MCF 10A (cell line): Measurements from ENCODE around the gene ATP2C1. TPM values are rescaled to one million over a fixed set of nuclear protein-coding genes. Genes with fewer than 3 reads are reported as not detected.

Experiments
- BruUV-seq: library from RNA; stranded (reverse); fragments of 400-500 nt; replicated peaks from 2 replicates; lab custom pipeline; 2021; lab: Mats Ljungman, UMichigan
- CTCF ChIA-PET: fragments of 300-600 bp; sonication (Branson Sonifier 250); formaldehyde crosslinking; extraction: SDS; loops from one replicate; lab custom pipeline; 2021; ENCODE audit warnings: antibody characterized with exemption, inconsistent platforms; lab: Yijun Ruan, JAX
- POLR2A ChIA-PET: fragments of 300-600, 350-650 bp; sonication (Branson Sonifier 250); formaldehyde crosslinking; extraction: SDS; loops from one replicate; lab custom pipeline; 2020; ENCODE audit warnings: antibody characterized with exemption, inconsistent platforms; lab: Yijun Ruan, JAX
- DNase-seq: peaks from one replicate; pipeline ENCODE4 v3.0.0-alpha.2; 2018; ENCODE audit not compliant: unreplicated experiment
- H3K27ac Mint-ChIP-seq: one replicate; pipeline ENCODE4 v1.8.0; 2022; ENCODE audit warnings: mild to moderate bottlenecking, low read depth, mixed read lengths; ENCODE audit not compliant: unreplicated experiment
- H3K27me3 Mint-ChIP-seq: one replicate; pipeline ENCODE4 v1.8.0; 2022; ENCODE audit warnings: mixed read lengths; ENCODE audit not compliant: insufficient read depth, unreplicated experiment
- H3K36me3 Mint-ChIP-seq: one replicate; pipeline ENCODE4 v1.8.0; 2022; ENCODE audit warnings: mild to moderate bottlenecking, moderate library complexity, mixed read lengths; ENCODE audit not compliant: insufficient read depth, unreplicated experiment
- H3K4me1 Mint-ChIP-seq: one replicate; pipeline ENCODE4 v1.8.0; 2022; ENCODE audit warnings: mixed read lengths; ENCODE audit not compliant: insufficient read depth, unreplicated experiment
- H3K4me3 Mint-ChIP-seq: one replicate; pipeline ENCODE4 v1.8.0; 2022; ENCODE audit warnings: mild to moderate bottlenecking, moderate library complexity, mixed read lengths; ENCODE audit not compliant: unreplicated experiment
- H3K9me3 Mint-ChIP-seq: one replicate; pipeline ENCODE4 v1.8.0; 2022; ENCODE audit warnings: mixed read lengths; ENCODE audit not compliant: unreplicated experiment
- CTCF ChIP-seq: fragments of 200-600 bp; IDR thresholded peaks from one replicate; pipeline ENCODE4 v1.8.0; 2022; ENCODE audit warnings: antibody characterized with exemption, mild to moderate bottlenecking; ENCODE audit not compliant: unreplicated experiment
- intact Hi-C: fragments of 100-400 bp; cut with micrococcal nuclease; formaldehyde crosslinking; loops from 2 replicates; pipeline ENCODE4 v1.14.1; 2022
- total RNA-seq: library from RNA; stranded (reverse); gene quantifications from 2 replicates; pipeline ENCODE4 v1.2.3, GENCODE V29; 2022

The ATP2C1 gene
- total RNA-seq, 1 experiment from 2014 or later, result 52.7 TPM

- Mint-ChIP-seq H3K4me3 (no peak overlapping the region), H3K9me3 (no peaks in the 10 kb centered on the region), H3K27ac (no peak overlapping the region), H3K4me1 (no peaks in the 10 kb centered on the region), H3K27me3 (no peaks in the 10 kb centered on the region), H3K36me3 (peaks cover 34% of the 10 kb centered on the region)
- no TSS peak for BruUV-seq
- DNase-seq, result no peak
- CTCF ChIA-PET, result interaction anchor here (0.7 kb wide), 1 partner anchor 32 kb away, joined by 3 read pairs; no protein-coding TSS in a partner anchor
- intact Hi-C loops, result no loop called here
- POLR2A ChIA-PET, result no interaction called here
- no peak for TF ChIP-seq CTCF
These were observed 61.6 kb downstream of the ATP2C1 start for GRCh38 chr3:130955481-130955880.

GRCh38 chr3:130956281-130956680 is 62.4 kb downstream of the ATP2C1 start:
- no peaks in the 10 kb centered on the region for H3K27me3 Mint-ChIP-seq
- DNase-seq, result no peak
- TF ChIP-seq CTCF, result no peak
- no peak overlapping the region for H3K4me3 Mint-ChIP-seq
- POLR2A ChIA-PET, result no interaction called here
- no peaks in the 10 kb centered on the region for H3K4me1 Mint-ChIP-seq
- H3K9me3 Mint-ChIP-seq, result no peaks in the 10 kb centered on the region
- peaks cover 41% of the 10 kb centered on the region for H3K36me3 Mint-ChIP-seq
- BruUV-seq, result no TSS peak
- no peak overlapping the region for H3K27ac Mint-ChIP-seq
- intact Hi-C loops, result no loop called here
- CTCF ChIA-PET, result interaction anchor here (0.7 kb wide), 2 partner anchors 31 to 117 kb away, joined by 3 read pairs; no protein-coding TSS in a partner anchor

- CTCF ChIA-PET, result interaction anchor here (0.6 to 0.7 kb wide), 2 partner anchors 13 to 117 kb away, joined by 3 read pairs; no protein-coding TSS in a partner anchor
- Mint-ChIP-seq H3K4me1 (no peaks in the 10 kb centered on the region), H3K4me3 (no peak overlapping the region), H3K27ac (no peak overlapping the region), H3K36me3 (peaks cover 39% of the 10 kb centered on the region), H3K27me3 (no peaks in the 10 kb centered on the region), H3K9me3 (no peaks in the 10 kb centered on the region)
- no peak for DNase-seq
- no peak for TF ChIP-seq CTCF
- intact Hi-C loops, result no loop called here
- no TSS peak for BruUV-seq
- POLR2A ChIA-PET, result no interaction called here
These were observed 62.8 kb downstream of the ATP2C1 start for GRCh38 chr3:130956721-130957120.

GRCh38 chr3:130960139-130960795 is 66.4 kb downstream of the ATP2C1 start:
- H3K27me3 Mint-ChIP-seq, result no peaks in the 10 kb centered on the region
- no peak overlapping the region for H3K27ac Mint-ChIP-seq
- TF ChIP-seq CTCF, result no peak
- H3K4me3 Mint-ChIP-seq, result no peak overlapping the region
- H3K4me1 Mint-ChIP-seq, result peaks cover 17% of the 10 kb centered on the region
- no peaks in the 10 kb centered on the region for H3K9me3 Mint-ChIP-seq
- no peak for DNase-seq
- intact Hi-C loops, result no loop called here
- ChIA-PET CTCF (no interaction called here), POLR2A (no interaction called here)
- BruUV-seq, result no TSS peak
- H3K36me3 Mint-ChIP-seq, result peaks cover 33% of the 10 kb centered on the region
